DOHH2 (cell line): ENCODE measurements around the gene MTHFD2L.

Source experiments
- H3F3A ChIP-seq: fragments of 200-600 bp; sonication (generic), shearing (Covaris generic); 2 replicates; pipeline ENCODE4 v1.6.0; 2016; ENCODE audit warnings: antibody characterized with exemption, mild to moderate bottlenecking; ENCODE audit not compliant: control insufficient read depth, insufficient read depth
- H3K27ac ChIP-seq: fragments of 200-600 bp; sonication (generic); 2 replicates; pipeline ENCODE4 v1.5.1; 2014; ENCODE audit warnings: low read depth, mild to moderate bottlenecking, low read length, moderate library complexity
- H3K27me3 ChIP-seq: fragments of 200-600 bp; sonication (generic); 2 replicates; pipeline ENCODE4 v1.6.1; 2014; ENCODE audit warnings: mild to moderate bottlenecking, low read length, mixed read lengths; ENCODE audit not compliant: control insufficient read depth
- H3K36me3 ChIP-seq: fragments of 200-600 bp; sonication (generic); 2 replicates; pipeline ENCODE4 v1.6.1; 2014; ENCODE audit warnings: mild to moderate bottlenecking, low read length, moderate library complexity, mixed read lengths; ENCODE audit not compliant: control insufficient read depth
- H3K4me1 ChIP-seq: fragments of 200-600 bp; sonication (generic); 2 replicates; pipeline ENCODE4 v1.6.1; 2014; ENCODE audit warnings: mild to moderate bottlenecking, low read length, mixed read lengths; ENCODE audit not compliant: control insufficient read depth
- H3K4me2 ChIP-seq: fragments of 200-600 bp; sonication (generic); 2 replicates; pipeline ENCODE4 v1.6.0; 2014; ENCODE audit warnings: mild to moderate bottlenecking, low read length, moderate library complexity
- H3K4me3 ChIP-seq: fragments of 200-600 bp; sonication (generic); 2 replicates; pipeline ENCODE4 v1.5.1; 2014; ENCODE audit warnings: mild to moderate bottlenecking, low read length, mixed read lengths
- H3K79me2 ChIP-seq: fragments of 200-600 bp; sonication (generic); 2 replicates; pipeline ENCODE4 v1.6.1; 2014; ENCODE audit warnings: mild to moderate bottlenecking, low read length, mixed read lengths; ENCODE audit not compliant: control insufficient read depth
- H3K9me2 ChIP-seq: fragments of 200-600 bp; sonication (generic); replicated peaks from 2 replicates; pipeline ENCODE4 v1.6.1; 2014; ENCODE audit warnings: mild to moderate bottlenecking, low read length, mixed read lengths; ENCODE audit not compliant: control insufficient read depth
- H3K9me3 ChIP-seq: fragments of 200-600 bp; sonication (generic); 2 replicates; pipeline ENCODE4 v1.6.1; 2014; ENCODE audit warnings: antibody characterized with exemption, low read length, mixed read lengths; ENCODE audit not compliant: control insufficient read depth, insufficient read depth
- H4K20me1 ChIP-seq: fragments of 200-600 bp; sonication (generic); 2 replicates; pipeline ENCODE4 v1.6.0; 2014; ENCODE audit warnings: low read depth, mild to moderate bottlenecking, antibody characterized with exemption, low read length, moderate library complexity; ENCODE audit not compliant: control insufficient read depth, insufficient read depth
- EZH2phosphoT487 ChIP-seq: fragments of 200-600 bp; sonication (generic); IDR thresholded peaks from 2 replicates; pipeline ENCODE4 v1.6.1; 2017; ENCODE audit warnings: borderline replicate concordance, mild to moderate bottlenecking, antibody characterized with exemption, low read length, moderate library complexity, mixed read lengths
- TF ChIP-seq, protein P1 (sequence below): fragments of 200-600 bp; sonication (generic); IDR thresholded peaks from one replicate; pipeline ENCODE4 v1.5.1; 2014; ENCODE audit warnings: antibody characterized with exemption, mild to moderate bottlenecking, low read depth, low read length; ENCODE audit not compliant: poor library complexity, severe bottlenecking

Gene MTHFD2L

DNA sequence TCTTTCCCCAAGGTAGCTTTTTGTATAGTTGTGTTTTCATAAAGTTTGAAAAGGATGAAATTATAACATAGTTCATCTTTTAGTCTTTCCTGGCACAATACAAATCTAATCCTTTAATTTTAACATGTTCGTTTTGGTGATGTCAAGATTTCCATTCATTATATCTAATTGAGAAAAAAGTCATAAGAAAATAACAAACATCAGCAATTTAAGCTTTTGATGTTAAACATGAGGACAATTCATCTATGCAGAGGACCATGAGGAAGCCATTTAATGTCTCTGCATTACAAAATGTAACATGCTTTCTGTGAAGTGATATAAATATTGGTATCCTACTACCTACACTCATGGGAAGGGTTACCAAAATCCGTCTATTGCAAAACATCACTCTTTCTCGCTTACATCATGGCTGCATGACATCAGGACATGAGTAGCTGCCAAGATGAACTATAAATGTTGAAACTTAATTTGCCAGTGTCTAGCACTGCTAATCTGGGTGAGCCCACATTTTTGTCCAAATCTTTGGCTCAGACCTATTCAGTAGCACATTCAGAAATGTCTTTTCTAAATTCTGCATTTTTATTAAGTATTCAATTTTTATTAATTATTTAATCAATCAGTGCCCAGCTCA lies 159.8 kb downstream of the MTHFD2L start:
- H3K4me1 ChIP-seq: no peaks in the 10 kb centered on the region
- no peak overlapping the region for H3K4me2 ChIP-seq
- no peaks in the 10 kb centered on the region for H3F3A ChIP-seq
- no peak for TF ChIP-seq EZH2phosphoT487
- no peaks in the 10 kb centered on the region for H3K9me3 ChIP-seq
- H3K4me3 ChIP-seq: no peak overlapping the region
- H3K9me2 ChIP-seq: no peaks in the 10 kb centered on the region
- H4K20me1 ChIP-seq: no peaks in the 10 kb centered on the region
- H3K27ac ChIP-seq: no peak overlapping the region
- no peaks in the 10 kb centered on the region for H3K79me2 ChIP-seq
- no peaks in the 10 kb centered on the region for H3K36me3 ChIP-seq
- peaks cover 12% of the 10 kb centered on the region for H3K27me3 ChIP-seq

DNA sequence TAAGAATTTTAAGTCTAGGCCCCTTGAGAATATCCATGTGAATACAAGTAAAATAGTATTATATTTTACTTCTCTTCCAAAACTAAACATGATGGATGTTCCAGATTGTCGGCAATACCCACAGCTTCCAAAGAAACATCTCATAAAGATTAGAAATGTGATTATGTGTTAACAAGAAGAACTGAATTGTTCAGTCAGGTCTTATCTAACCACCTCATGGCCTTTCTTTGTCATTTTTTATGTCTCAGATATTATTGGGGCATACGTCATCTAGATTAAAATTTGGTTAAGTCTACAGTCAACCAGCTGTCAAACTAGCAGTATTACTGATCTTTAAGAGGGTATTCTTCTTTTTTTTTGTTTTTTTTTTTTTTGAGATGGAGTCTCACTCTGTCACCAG lies 160.4 kb downstream of the MTHFD2L start:
- no peak overlapping the region for H3K4me3 ChIP-seq
- no peaks in the 10 kb centered on the region for H3K79me2 ChIP-seq
- H3K4me1 ChIP-seq: no peaks in the 10 kb centered on the region
- TF ChIP-seq EZH2phosphoT487: no peak
- TF ChIP-seq, protein P1, sequence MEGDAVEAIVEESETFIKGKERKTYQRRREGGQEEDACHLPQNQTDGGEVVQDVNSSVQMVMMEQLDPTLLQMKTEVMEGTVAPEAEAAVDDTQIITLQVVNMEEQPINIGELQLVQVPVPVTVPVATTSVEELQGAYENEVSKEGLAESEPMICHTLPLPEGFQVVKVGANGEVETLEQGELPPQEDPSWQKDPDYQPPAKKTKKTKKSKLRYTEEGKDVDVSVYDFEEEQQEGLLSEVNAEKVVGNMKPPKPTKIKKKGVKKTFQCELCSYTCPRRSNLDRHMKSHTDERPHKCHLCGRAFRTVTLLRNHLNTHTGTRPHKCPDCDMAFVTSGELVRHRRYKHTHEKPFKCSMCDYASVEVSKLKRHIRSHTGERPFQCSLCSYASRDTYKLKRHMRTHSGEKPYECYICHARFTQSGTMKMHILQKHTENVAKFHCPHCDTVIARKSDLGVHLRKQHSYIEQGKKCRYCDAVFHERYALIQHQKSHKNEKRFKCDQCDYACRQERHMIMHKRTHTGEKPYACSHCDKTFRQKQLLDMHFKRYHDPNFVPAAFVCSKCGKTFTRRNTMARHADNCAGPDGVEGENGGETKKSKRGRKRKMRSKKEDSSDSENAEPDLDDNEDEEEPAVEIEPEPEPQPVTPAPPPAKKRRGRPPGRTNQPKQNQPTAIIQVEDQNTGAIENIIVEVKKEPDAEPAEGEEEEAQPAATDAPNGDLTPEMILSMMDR: no peak
- H3K4me2 ChIP-seq: no peak overlapping the region
- no peaks in the 10 kb centered on the region for H3K36me3 ChIP-seq
- H3F3A ChIP-seq: no peaks in the 10 kb centered on the region
- no peaks in the 10 kb centered on the region for H3K9me2 ChIP-seq
- no peaks in the 10 kb centered on the region for H3K9me3 ChIP-seq
- no peaks in the 10 kb centered on the region for H4K20me1 ChIP-seq
- no peak overlapping the region for H3K27ac ChIP-seq
- H3K27me3 ChIP-seq: peaks cover 17% of the 10 kb centered on the region

DNA sequence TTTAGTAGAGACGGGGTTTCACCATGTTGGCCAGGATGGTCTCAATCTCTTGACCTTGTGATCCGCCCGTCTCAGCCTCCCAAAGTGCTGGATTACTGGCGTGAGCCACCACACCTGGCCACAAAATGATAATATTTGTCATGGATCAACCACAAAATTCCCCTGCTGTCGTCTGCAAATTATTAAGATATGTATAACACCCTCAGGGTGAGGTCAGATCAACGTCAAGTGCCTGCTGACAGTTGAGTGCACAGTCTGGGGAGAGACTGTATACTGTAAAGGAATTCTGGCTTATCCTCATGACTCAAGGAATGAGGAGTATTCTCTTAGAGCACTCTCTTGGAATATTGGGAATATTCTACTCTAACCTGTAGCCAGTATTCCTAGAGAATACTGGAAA lies 161.6 kb downstream of the MTHFD2L start:
- no peaks in the 10 kb centered on the region for H3K36me3 ChIP-seq

DNA sequence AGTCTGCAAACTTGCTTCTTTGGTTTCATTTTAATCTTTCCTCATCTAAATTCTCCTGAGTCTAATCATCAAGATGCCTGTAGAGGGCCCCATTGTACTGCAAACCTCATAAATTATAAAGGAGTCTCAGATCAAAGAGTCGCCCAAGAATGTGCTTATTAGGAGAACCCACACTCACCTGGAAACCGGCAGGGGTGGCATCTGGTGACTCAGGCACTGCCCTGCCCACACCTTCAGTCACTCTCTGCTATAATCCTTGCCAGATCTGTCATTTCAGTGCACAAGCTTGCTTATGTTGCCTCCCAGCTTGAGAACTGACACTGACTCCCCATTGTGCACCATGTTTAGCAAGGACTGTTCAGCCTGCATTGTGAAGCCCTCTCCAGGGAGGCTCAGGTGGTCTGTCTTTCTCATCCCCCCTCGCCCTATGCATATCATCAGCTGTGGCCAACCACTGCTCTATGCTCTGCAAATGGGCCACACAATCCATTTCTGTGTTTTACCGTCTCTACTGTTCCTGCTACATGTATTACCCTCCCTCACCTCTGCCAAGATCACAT lies 162.7 kb downstream of the MTHFD2L start:
- H3K27ac ChIP-seq: no peak overlapping the region
- TF ChIP-seq EZH2phosphoT487: no peak
- TF ChIP-seq, protein P1: peak; percentile 59
- H3K9me2 ChIP-seq: no peaks in the 10 kb centered on the region
- H3K79me2 ChIP-seq: no peaks in the 10 kb centered on the region
- no peaks in the 10 kb centered on the region for H3F3A ChIP-seq
- H3K9me3 ChIP-seq: no peaks in the 10 kb centered on the region
- H4K20me1 ChIP-seq: no peaks in the 10 kb centered on the region
- H3K27me3 ChIP-seq: peaks cover 21% of the 10 kb centered on the region
- no peak overlapping the region for H3K4me2 ChIP-seq
- no peaks in the 10 kb centered on the region for H3K4me1 ChIP-seq
- no peak overlapping the region for H3K4me3 ChIP-seq
- H3K36me3 ChIP-seq: no peaks in the 10 kb centered on the region

More for the DNA sequence above, 161.6 kb downstream of the MTHFD2L start:
- no peak overlapping the region for H3K4me3 ChIP-seq
- no peaks in the 10 kb centered on the region for H3K79me2 ChIP-seq
- TF ChIP-seq EZH2phosphoT487: no peak
- TF ChIP-seq, protein P1: no peak
- no peaks in the 10 kb centered on the region for H3K4me1 ChIP-seq
- H3K27ac ChIP-seq: no peak overlapping the region
- H3F3A ChIP-seq: no peaks in the 10 kb centered on the region
- no peaks in the 10 kb centered on the region for H3K9me2 ChIP-seq
- no peak overlapping the region for H3K4me2 ChIP-seq
- no peaks in the 10 kb centered on the region for H3K9me3 ChIP-seq
- H4K20me1 ChIP-seq: no peaks in the 10 kb centered on the region
- peaks cover 22% of the 10 kb centered on the region for H3K27me3 ChIP-seq
